Left hindlimb (tissue), 1 donor: ENCODE measurements around the gene TAB2.
"Not testable (repeated sequence)": the region's sequence is repeated elsewhere in the genome, so short reads cannot be mapped to it uniquely, and the experiment has no call there.

ENCODE experiments used
- DNase-seq: peaks from one replicate; pipeline ENCODE4 v3.0.0-alpha.2; 2018

Gene TAB2

GRCh38 chr6:149422581-149422980 is 105.1 kb downstream of the TAB2 start:
- DNase-seq, result no peak

GRCh38 chr6:149423964-149424440 is 106.5 kb downstream of the TAB2 start:
- DNase-seq, result no peak

GRCh38 chr6:149425224-149425623 is 107.7 kb downstream of the TAB2 start:
- no peak for DNase-seq

- no peak for DNase-seq
Measured at GRCh38 chr6:149425754-149426153, 108.2 kb downstream of the TAB2 start.

- DNase-seq, result no peak
Measured at GRCh38 chr6:149428606-149429005, 111.1 kb downstream of the TAB2 start.

- no peak for DNase-seq
Measured at GRCh38 chr6:149429427-149430360, 112.2 kb downstream of the TAB2 start.

- peak; percentile 83 for DNase-seq
Measured at GRCh38 chr6:149431905-149432775, 114.6 kb downstream of the TAB2 start.

- DNase-seq, result no peak
Measured at GRCh38 chr6:149433405-149433804, 115.9 kb downstream of the TAB2 start.

- DNase-seq, result no peak
Measured at GRCh38 chr6:149433881-149434280, 116.4 kb downstream of the TAB2 start.

GRCh38 chr6:149435919-149436586 is 118.5 kb downstream of the TAB2 start:
- DNase-seq, result no peak

- no peak for DNase-seq
Measured at GRCh38 chr6:149436647-149437046, 119.1 kb downstream of the TAB2 start.

- no peak for DNase-seq
Measured at GRCh38 chr6:149437212-149437611, 119.7 kb downstream of the TAB2 start.

GRCh38 chr6:149438855-149439254 is 121.3 kb downstream of the TAB2 start:
- DNase-seq, result no peak

GRCh38 chr6:149439626-149440025 is 122.1 kb downstream of the TAB2 start:
- no peak for DNase-seq

- DNase-seq, result no peak
Measured at GRCh38 chr6:149440735-149441671, 123.5 kb downstream of the TAB2 start.

GRCh38 chr6:149441740-149442139 is 124.2 kb downstream of the TAB2 start:
- DNase-seq, result no peak

GRCh38 chr6:149443411-149444181 is 126.1 kb downstream of the TAB2 start:
- DNase-seq, result no peak

- not testable (repeated sequence) for DNase-seq
Measured at GRCh38 chr6:149444360-149445094, 127.0 kb downstream of the TAB2 start.

- DNase-seq, result no peak
Measured at GRCh38 chr6:149445095-149445466, 127.6 kb downstream of the TAB2 start.

- no peak for DNase-seq
Measured at GRCh38 chr6:149445573-149445972, 128.1 kb downstream of the TAB2 start.
